RCC 7860 (cell line): ENCODE results near the gene CTSO.
"Not testable (repeated sequence)": the region's sequence is repeated elsewhere in the genome, so short reads cannot be mapped to it uniquely, and the experiment has no call there.

ENCODE experiments used
- DNase-seq: peaks from one replicate; pipeline ENCODE4 v3.0.0-alpha.2; 2015; ENCODE audit warnings: low spot score
- FAIRE-seq: peaks from 2 replicates; lab custom pipeline; 2012; peaks lifted over from hg19 to GRCh38; lab: Jason Lieb, UNC

Gene CTSO

DNA sequence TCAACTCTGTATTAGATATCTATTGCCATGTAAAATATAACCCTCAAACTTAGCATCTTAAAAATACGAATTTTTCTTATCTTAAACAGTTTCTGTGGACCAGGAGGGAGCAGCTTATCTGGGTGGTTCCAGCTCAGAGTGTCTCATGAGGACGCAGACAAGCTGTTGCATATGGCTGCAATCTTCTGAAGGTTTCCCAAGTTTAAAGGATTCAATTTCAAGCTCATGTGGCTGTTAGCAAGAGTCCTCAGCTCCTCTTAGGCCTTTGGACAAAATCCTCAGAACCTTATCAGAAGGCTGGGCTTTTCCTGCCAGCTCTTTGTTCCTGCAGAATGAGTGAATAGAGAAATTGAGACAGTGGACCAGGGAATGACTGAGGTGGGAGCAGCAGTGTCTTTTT is 2.8 kb upstream of the CTSO start:
- DNase-seq = no peak
- FAIRE-seq = no peak

DNA sequence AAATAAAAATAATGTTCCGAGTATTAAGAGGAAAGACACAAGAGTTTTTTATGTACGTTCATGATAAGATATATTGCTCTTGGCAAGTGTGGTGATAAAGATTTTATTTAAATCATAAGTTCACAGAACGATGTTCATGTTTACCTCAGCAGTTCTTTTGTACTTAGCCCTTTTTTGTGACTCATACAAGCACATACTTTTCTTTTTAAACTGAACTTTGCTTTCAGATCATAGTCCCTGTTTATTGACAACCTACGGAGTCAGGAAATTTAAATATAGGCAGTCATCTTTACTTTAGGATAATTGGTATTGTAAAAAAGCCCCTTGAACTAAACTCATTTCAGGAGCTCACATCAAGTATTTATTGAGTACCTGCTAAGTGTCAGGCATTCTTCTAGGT is 1.3 kb upstream of the CTSO start:
- DNase-seq (no peak), FAIRE-seq (no peak)

DNA sequence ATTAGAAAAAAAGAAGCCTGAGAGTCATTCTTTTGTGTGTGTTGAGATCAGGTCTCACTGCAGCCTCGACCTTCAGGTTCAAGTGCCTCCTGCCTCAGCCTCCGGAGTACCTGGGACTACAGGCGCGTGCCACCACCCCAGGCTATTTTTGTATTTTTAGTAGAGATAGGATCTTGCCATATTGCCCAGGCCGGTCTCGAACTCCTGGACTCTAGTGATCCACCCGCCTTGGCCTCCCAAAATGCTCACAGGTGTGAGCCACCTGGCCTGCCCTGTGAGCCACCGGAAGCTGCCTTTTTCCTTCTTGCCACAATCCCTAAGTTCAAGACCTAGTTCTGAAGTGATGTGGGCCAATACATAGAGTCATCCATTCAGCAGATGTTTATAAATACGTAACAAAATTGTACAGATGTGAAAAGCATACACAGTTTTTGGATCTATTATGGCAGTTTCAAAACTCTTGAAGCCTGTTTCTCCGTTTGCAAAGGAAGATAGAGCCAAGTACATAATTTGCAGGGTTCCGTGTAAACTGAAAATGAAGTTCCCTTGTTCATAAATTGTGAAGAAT is 536 bp upstream of the CTSO start:
- DNase-seq (no peak), FAIRE-seq (no peak)

DNA sequence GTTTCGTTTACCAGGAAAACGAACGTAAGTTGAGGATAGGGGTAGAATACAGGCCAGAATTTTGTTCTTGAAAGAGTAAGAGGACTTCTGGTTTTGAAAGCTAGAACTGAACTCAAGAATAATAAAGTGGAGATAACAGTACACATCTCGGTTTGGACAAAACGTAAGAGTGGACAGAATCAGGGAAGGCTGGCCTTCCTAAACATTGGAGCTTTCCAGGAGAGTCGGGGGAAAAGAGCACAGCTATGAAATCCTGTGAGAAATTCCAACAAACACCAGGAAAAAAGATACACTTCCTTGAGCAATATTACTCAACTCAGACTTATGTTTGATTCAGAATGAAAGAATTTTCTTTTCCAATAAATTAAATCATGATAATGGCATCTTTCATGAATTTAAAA is 1.2 kb downstream of the CTSO start:
- no peak for FAIRE-seq
- no peak for DNase-seq

DNA sequence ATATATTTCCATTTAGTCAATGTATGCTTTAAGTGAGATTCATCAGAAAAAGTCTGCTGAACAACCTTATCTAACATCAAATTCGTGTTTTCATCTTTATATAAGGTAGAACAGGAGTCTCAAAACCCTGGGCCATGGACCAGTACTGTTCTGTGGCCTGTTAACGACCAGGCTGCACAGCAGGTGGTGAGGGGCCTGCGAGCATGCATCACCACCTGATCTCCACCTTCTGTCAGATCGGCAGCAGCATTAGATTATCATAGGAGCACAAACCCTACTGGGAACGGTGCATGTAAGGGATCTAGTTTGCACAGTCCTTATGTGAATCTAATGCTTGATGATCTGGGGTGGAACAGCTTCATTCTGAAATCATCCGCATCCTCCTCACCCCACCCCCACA is 3.2 kb downstream of the CTSO start:
- FAIRE-seq = no peak
- no peak for DNase-seq

DNA sequence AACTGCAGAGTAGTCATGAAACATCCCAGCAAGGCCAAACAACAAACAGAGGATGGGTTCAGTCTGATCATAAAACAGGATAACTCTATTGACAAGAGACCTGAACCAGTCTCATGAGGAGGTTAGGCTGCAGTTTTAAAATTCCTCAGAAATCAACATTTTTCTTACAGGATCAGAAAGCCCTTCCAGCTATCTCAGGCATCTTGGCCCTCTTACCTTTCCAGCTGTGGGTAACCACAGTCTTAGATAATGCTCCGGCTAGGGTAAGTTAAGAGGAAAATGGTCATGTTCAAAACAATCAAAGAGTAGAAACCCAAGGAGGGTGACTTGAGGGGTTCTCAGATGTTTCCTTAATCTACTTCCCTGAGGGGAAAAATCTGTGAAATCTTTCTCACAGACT is 5.1 kb downstream of the CTSO start:
- DNase-seq (no peak), FAIRE-seq (no peak)

DNA sequence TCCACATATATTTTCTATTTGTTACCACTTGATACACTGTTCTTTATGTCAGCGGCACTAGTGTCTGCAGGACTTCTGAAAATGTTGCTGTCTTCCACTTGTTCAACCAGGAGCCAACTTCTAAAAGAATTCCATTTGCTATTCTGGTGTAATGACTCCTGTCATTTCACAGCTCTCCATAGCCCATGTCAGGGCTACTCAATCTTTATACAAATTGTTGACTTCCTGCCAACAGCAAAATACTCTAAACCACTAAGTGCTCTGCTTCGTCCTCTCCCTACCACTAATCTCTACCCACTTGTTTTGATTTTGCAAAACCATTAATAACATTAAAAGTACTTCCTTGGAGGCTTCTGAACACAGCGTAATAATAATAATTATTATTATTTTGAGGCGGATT is 7.2 kb downstream of the CTSO start:
- FAIRE-seq (no peak), DNase-seq (no peak)

DNA sequence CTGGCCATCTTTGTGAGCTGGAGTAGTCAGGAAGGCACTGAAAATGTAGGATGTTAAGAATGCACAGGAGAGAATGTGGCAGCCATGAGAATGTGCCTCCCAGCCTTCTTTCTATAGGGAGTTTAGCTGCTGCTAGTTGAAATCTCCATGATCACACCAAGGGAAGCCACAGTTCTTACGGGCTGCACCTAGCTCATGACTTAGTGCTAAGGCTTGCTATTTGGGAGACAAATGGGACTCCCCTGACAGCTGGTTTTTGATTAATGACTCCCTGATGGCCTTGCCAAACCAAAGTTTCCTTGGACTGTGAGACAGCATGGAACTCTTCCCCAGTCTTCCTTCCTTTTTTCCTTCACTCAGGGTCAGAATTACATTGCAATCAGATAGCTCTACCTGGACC is 9.2 kb downstream of the CTSO start:
- FAIRE-seq (no peak), DNase-seq (no peak)

DNA sequence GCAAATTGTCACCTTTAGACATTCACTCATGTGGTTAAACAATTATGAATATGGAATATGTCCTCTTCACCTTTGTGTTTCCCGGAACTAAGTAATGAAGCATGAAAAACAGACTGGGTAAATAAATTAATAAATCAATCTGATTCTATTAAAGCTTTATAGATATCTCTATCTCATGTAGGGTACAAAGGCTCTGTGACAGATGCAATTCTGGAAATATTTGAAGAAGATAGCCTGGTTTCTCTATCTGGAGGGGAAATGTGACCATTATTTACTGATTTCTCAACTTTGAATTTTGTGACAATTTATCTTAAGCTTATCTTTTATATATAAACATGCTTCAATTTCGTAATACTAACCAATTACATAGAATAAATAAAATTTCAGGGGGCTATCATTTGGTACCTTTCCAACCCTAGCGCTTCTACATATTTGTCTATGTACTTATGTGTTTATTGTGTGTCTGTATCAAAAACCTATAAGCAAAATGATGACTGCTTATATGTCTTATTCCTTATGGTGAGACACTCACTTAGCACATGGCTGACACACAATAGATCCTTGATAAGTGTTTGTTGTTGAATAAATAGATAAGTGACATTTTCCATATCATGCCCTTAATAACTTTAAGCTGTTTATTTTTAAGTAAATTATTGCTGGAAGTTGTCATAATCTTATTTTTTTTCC is 9.9 kb downstream of the CTSO start:
- FAIRE-seq = no peak
- DNase-seq = no peak

DNA sequence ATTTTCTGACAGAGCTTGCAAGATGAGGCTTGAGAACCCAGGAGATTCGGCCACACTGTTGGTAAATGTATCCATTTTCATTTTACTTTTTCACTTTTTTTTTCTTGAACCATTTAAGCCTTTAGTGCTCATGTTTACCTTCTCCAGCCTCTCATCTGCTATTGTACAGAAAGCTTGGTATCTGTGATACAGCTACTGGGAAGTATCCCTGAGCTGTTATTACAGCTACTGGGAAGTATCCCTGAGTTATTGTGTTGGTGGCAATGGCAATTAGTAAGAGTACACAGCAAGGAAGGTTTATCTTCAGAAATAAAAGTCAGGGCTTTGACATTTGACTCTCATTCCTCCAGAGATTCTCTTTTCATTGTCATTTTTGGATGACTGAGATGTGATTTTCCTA is 11.8 kb downstream of the CTSO start:
- FAIRE-seq (no peak), DNase-seq (no peak)

DNA sequence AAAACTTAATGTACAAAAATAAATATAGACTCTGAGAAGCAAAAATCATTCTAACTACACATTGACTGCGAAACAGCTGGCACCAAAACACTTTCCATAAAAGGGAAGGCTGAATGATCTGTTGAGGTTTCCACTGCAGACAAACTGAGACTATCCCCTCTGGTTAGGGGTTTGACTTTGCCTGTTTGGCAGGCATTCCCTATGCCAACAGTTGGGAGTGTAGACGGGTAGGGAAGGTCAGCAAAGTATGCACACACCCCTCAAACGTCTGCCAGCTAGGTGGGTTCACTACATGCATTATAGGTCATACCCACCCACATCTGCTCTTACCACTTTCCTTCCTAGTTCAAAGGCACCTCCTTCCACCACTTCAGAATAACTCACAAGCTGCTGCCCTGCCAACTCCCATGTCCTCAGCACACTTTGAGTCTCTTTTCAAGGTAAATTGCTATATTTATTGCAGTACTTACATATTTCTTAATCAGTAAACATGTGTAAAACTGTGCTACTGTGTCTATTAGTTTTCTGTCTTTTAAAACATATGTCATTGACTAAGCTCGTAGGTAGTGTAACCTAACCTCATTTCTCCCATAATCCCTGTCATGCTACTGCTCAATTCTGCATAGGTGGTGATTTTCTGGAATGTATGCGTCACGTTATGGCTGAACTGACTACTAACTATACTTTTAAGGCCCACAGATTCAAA is 12.4 kb downstream of the CTSO start:
- FAIRE-seq (no peak), DNase-seq (no peak)

DNA sequence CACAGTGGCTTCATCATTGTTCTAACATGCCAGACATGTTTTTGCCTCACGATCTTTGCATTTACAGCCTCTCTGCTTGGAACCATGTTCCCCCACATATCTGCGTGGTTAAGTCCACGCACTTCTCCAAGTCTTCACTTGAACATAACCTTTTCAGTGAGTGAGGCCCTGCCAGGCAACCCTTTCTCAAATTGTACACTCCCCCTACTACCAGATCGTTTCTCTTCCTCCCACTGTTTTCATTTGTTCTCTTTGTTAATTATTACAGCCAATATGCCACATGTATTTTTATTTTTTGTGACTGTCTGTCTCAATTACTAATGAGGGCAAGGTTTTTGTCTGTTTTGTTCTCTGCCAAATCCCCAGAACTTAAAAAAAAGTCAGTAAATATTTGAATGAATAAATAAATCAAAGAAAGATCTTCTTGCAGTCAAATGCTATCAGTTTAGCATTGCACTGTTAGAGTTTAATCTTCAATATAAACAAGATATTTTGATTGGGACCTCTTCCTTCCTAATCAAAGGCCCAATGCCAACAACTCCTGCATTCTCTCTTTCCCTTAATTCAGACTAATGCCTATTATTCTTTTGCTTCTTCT is 18.2 kb downstream of the CTSO start:
- DNase-seq = no peak

DNA sequence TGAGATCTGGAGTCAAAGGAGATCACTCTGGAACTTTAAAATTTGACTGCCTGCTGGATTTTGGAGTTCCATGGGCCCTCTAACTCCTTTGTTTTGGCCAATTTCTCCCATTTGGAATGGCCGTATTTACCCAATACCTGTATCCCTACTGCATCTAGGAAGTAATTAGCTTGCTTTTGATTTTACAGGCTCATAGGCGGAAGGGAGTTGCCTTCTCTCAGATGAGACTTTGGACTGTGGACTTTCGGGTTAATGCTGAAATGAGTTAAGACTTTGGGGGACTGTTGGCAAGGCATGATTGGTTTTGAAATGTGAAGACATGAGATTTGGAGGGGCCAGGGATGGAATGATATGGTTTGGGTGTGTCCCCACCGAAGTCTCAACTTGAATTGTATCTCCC is 19.0 kb downstream of the CTSO start:
- not testable (repeated sequence) for DNase-seq, FAIRE-seq

More for the DNA sequence above, 18.2 kb downstream of the CTSO start:
- no peak for FAIRE-seq

DNA sequence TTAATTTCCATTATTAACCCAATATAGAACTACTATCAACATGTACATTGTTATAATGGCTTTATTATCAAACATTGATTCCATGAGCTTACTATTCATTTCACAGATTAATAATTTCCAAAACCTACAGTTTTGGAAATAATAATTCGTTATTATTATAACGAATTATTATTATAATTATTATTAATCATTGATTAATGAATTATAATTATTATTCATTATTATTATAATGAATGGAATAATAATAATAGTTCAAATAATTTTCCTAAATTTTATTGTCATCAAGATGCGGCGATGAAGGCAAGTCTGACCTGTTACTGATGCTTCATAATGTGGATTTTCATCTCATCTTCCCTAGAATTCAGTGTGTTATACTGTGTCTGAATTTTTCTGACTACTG is 22.0 kb downstream of the CTSO start:
- DNase-seq (no peak), FAIRE-seq (no peak)

DNA sequence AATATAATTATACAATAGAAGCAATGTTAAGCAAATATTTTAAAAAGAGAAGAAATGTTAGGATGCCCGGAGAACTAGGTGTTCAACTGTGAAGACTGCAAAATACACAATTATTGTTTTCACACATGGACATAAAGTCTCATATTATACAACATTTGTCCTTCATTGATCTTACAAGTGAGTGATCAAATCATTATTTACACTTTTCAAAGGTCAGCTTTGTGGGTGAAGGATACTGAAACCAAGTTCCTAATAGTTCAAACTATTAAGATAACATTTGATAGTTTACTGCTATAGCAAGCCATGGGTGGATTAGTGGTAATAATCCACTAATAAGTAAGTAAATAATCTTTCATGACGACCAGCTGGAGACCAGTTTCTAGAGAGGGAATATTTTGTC is 23.3 kb downstream of the CTSO start:
- FAIRE-seq (no peak), DNase-seq (no peak)

DNA sequence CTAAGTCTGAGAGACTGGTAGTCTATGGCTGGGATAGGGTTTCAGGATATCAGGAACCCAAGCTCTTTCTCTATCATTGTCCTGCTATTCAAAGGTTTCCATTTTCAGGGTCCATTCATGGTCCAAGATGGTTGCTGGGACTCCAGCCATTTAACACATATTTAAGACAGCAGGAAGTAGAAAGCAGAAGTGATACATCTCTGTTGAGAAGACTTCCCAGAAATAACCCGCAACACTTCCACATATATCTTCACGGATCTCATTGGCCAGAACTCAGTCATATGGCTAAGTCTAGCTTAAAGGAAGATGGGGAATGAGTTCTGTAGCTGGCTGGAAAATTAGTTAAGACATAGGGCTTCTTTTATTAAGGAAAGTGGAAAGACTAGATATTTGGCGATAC is 23.8 kb downstream of the CTSO start:
- FAIRE-seq = no peak
- no peak for DNase-seq

DNA sequence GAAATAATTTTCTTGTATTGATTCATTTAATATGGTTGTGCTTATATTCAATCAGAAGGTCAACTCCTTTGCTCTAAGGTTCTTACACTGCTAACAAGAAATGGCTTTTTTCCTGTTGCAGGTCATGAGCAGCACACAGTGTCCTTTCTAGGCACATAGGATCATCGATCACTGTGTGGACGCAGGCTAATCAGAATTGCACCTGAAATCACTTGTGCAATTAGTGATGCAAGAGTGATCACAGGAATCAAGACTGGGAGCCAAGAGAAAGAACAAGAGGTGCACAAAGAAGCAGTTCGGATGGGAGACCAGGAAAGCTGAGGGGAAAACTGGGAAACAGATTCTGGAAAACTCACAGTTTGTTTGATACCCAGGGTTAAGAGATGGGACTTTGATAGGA is 29.0 kb downstream of the CTSO start:
- no peak for DNase-seq
- FAIRE-seq = no peak

DNA sequence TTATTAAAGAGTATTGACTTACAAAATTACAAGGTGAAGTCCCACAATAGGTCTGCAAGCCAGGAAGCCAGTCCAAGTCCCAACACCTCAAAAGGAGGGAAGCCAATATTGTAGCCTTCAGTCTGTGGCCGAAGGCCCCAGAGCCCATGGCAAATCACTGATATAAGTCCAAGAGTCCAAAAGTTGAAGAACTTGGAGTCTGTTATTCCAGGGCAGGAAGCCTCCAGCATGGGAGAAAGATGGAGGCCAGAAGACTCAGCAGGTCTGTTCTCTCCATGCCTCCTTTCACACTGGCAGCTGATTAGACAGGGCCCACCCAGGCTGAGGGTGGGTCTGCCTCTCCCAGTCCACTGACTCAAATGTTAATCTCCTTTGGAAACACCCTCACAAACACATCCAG is 32.1 kb downstream of the CTSO start:
- FAIRE-seq = no peak
- DNase-seq = no peak

DNA sequence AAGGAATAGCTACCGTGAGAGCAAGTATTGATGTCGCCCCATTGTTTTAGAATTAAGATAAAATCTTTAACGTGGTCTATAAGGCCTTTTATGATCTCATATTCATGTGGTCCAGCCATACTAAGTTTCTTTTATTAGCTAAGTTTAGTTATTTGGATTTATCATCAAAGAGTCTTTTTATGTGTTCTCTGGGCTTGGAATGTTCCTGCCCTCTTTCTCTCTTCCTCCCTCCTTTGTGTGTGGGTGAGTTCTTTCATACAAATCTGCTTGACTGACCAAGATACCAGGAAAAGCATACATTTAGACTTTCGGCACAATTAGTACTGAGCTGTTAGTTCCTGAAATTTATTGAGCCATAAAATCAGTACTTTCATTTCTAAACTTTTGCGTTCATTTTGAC is 38.9 kb downstream of the CTSO start:
- DNase-seq (no peak), FAIRE-seq (no peak)

DNA sequence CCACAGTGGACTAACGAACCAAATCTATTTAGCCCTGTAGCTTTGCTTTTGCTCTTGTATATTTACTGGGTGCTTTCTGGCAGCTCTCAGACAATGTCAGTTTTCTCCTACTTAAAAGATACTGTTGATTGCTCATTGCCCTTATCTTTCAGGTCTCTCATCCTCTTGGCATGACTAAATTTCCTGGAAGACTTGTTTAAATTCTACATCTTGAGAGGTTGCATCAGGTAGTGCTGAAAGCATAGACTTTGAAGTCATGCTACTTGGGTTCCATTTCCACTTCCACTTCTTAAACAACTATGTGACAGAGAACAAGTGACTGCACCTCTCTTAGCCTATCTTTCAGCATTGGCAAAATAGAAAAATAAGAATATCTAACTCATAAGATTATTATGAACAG is 41.8 kb downstream of the CTSO start:
- no peak for FAIRE-seq
- no peak for DNase-seq

DNA sequence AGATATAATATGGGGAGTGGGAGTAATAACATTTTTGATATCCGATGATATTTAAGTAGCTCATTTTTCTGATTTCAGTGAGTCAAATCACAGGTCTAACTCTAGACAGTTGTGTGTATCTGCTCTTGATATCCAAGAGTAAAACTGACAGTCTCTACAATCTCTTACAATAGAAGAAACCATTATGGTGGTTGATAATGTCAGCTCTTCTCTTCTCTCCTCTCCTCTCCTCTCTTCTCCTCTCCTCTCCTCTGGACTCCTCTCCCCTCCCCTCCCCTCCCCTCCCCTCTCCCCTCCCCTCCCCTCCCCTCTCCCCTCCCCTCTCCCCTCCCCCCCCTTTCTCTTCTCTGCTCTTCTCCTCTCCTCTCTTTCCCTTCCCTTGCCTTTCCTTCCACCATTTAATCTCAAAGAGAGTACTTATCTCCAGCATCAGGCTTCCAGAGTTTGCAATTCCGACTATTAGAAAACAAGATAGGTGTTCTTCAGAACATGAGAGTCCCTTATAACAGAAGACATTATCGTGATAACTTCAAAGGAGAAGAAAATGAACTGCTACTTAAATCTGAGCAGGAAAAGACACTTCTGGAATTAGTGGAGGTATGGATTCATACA is 43.9 kb downstream of the CTSO start:
- no peak for FAIRE-seq
- no peak for DNase-seq
